Sigmoid colon (tissue), 7 donors: ENCODE measurements around the gene LEAP2. TPM values are rescaled to one million over a fixed set of nuclear protein-coding genes. Genes with fewer than 3 reads are reported as not detected.

Experiments
- DNase-seq: peaks from one replicate; pipeline ENCODE4 v3.0.0-alpha.2; 2019
- H3K27ac ChIP-seq, 4 donors: fragments of 200-600 bp; sonication (generic); one replicate each; pipeline ENCODE4 v1.5.1; 2016 to 2019; ENCODE audit warnings: mild to moderate bottlenecking in 1 of 4
- H3K27me3 ChIP-seq, 3 donors: fragments of 200-600 bp; sonication (generic); one replicate each; pipeline ENCODE4 v1.5.1; 2019; ENCODE audit warnings: mild to moderate bottlenecking in 1 of 3
- H3K36me3 ChIP-seq, 4 donors: fragments of 200-600 bp; sonication (generic); one replicate each; pipeline ENCODE4 v1.5.1; 2016 to 2019
- H3K4me1 ChIP-seq, 4 donors: fragments of 200-600 bp; sonication (generic); one replicate each; pipeline ENCODE4 v1.5.1; 2017 to 2019
- H3K4me3 ChIP-seq, 4 donors: fragments of 200-600 bp; sonication (generic); one replicate each; pipeline ENCODE4 v1.5.1; 2017 to 2019; ENCODE audit warnings: mild to moderate bottlenecking in 2 of 4, moderate library complexity in 1 of 4
- H3K9me3 ChIP-seq, 4 donors: fragments of 200-600 bp in 3 of 4; sonication (generic) in 3 of 4; one replicate each; pipeline versions ENCODE4 v1.5.1 to v1.6.1; 2013 to 2019
- EP300 ChIP-seq, 4 donors: sonication (generic); formaldehyde crosslinking; IDR thresholded peaks; one replicate each; pipeline ENCODE4 v1.6.1; 2017; ENCODE audit warnings: antibody characterized with exemption in 4 of 4
- POLR2A ChIP-seq, 2 donors: fragments of 450-650 bp; IDR thresholded peaks; one replicate each; pipeline ENCODE4 v1.6.1; 2016; ENCODE audit warnings: antibody characterized with exemption in 2 of 2, mild to moderate bottlenecking in 2 of 2, moderate library complexity in 2 of 2
- POLR2AphosphoS5 ChIP-seq, 4 donors: sonication (generic); formaldehyde crosslinking; IDR thresholded peaks; one replicate each; pipeline ENCODE4 v1.6.1; 2017; ENCODE audit warnings: antibody characterized with exemption in 4 of 4
- WGBS, 2 donors: extraction: QIAGEN DNeasy Blood & Tissue Kit; methylation state at CpG; one replicate each; pipeline ENCODE4 v1.1.7; 2013; 5-methylcytosine and 5-hydroxymethylcytosine counted together
- intact Hi-C: fragments of 100-400 bp; cut with DNase I; formaldehyde crosslinking; loops from one replicate; pipeline ENCODE4 v1.15.1; 2023
- polyA plus RNA-seq, 3 donors: library from polyadenylated mRNA; stranded (reverse); fragments of 200-250 nt; gene quantifications; one replicate each; pipeline ENCODE4 v1.2.3, GENCODE V29; 2013
- total RNA-seq, 4 donors: library from RNA; depleted of rRNA; stranded (reverse); fragments of >200 nt; gene quantifications; one replicate each; pipeline ENCODE4 v1.1.0, GENCODE V29; 2016
- TF ChIP-seq, protein P1 (sequence below), 4 experiments: fragments of 450-650 bp in 3 of 4; fragments of 200-600 bp in 1 of 4; IDR thresholded peaks; one replicate each; pipeline ENCODE4 v1.5.1; 2016 to 2019; ENCODE audit warnings: antibody characterized with exemption in 4 of 4, mild to moderate bottlenecking in 3 of 4, moderate library complexity in 2 of 4
- donor health status: healthy with polysubstance abuse.
- donor health status: Bipolar disorder and iron deficiency.
- donor health status: healthy.

LEAP2 gene
- total and polyA plus RNA-seq, 7 donors = 0.36 to 1.7 (median 0.99) TPM

DNA sequence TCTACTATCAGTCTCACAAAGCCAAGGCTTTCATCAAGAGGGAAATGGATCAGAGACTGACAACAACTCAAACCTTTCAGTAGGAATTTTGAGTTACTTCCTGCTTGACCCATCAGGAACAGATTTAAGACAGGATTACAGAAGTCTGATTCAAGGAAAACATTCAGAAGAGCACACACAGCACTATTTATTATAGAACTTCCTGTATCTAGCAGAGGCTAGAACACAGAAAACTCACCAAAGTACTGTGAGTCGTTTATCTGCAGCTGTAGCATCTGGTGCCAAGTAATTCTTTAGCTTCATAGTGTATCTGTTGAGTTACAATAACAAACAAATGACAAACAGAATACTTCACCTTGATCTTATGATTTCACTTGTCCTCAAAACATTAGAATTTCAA, 13.8 kb downstream of the LEAP2 start:
- Histone ChIP-seq H3K4me3 (no peak overlapping the region), H3K27me3 (no peaks in the 10 kb centered on the region), H3K27ac (no peak overlapping the region), H3K4me1 (no peaks in the 10 kb centered on the region), H3K36me3 (peaks cover 14 to 100% (median 49%) of the 10 kb centered on the region in 4 donors), H3K9me3 (no peaks in the 10 kb centered on the region)
- DNase-seq = no peak
- intact Hi-C loops = no loop called here
- TF ChIP-seq POLR2AphosphoS5 (IDR thresholded peaks at IDR 0.05) (no peak), EP300 (IDR thresholded peaks at IDR 0.05) (no peak), POLR2A (IDR thresholded peaks at IDR 0.05) (no peak)
- TF ChIP-seq, protein P1, sequence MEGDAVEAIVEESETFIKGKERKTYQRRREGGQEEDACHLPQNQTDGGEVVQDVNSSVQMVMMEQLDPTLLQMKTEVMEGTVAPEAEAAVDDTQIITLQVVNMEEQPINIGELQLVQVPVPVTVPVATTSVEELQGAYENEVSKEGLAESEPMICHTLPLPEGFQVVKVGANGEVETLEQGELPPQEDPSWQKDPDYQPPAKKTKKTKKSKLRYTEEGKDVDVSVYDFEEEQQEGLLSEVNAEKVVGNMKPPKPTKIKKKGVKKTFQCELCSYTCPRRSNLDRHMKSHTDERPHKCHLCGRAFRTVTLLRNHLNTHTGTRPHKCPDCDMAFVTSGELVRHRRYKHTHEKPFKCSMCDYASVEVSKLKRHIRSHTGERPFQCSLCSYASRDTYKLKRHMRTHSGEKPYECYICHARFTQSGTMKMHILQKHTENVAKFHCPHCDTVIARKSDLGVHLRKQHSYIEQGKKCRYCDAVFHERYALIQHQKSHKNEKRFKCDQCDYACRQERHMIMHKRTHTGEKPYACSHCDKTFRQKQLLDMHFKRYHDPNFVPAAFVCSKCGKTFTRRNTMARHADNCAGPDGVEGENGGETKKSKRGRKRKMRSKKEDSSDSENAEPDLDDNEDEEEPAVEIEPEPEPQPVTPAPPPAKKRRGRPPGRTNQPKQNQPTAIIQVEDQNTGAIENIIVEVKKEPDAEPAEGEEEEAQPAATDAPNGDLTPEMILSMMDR (IDR thresholded peaks at IDR 0.05) = no peak
- 7 to 51% methylated on average over 1 of the region's 1 CpG for WGBS, 2 donors

DNA sequence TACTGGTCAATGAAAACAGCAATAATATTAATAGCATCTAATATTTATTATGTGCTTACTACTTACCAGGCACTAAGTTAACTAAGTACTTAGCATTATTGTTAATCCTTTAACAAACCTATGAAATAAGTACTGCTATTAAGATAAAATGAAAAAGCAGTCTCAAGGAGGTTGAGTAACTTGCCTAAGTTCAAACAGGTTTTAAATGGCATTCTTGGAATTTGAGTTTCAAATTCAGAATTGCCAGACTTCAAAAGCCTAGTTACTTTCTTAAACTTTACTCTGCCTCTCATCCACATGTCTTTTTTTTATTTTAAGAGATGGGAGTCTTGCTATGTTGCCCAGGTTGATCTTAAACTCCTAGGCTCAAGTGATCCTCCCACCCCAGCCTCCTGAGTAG, 16.0 kb downstream of the LEAP2 start:
- no peak for DNase-seq
- Histone ChIP-seq H3K9me3 (no peaks in the 10 kb centered on the region), H3K4me1 (no peaks in the 10 kb centered on the region), H3K36me3 (peaks cover 17 to 100% (median 48%) of the 10 kb centered on the region in 4 donors), H3K27me3 (no peaks in the 10 kb centered on the region), H3K27ac (no peak overlapping the region), H3K4me3 (no peak overlapping the region)
- TF ChIP-seq, protein P1 (IDR thresholded peaks at IDR 0.05) = no peak
- TF ChIP-seq POLR2AphosphoS5 (IDR thresholded peaks at IDR 0.05) (no peak), EP300 (IDR thresholded peaks at IDR 0.05) (no peak), POLR2A (IDR thresholded peaks at IDR 0.05) (no peak)
- intact Hi-C loops = no loop called here

DNA sequence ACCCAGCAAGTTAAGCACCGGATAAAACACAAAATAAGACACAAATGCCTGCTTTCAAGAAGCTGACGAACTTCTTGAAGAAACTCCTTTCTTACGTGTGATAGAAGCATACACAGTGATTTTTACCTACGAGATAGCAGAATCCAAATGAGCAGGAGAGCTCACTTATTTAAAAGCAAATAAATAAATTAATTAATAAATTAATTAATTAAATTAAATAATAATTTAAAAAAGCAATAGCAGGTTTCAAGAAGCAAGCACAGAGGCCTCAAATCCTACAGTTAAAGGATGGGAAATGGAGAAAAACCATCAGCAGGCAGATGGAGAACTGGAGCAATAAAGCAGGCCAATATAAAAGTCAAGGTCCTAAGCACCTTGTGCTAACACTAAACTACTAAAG, 17.3 kb downstream of the LEAP2 start:
- no peak overlapping the region for H3K27ac ChIP-seq
- no peaks in the 10 kb centered on the region for H3K9me3 ChIP-seq
- no peak overlapping the region for H3K4me3 ChIP-seq
- intact Hi-C loops = no loop called here
- 95 to 98% methylated on average over 4 of the region's 4 CpGs for WGBS, 2 donors
- no peak for TF ChIP-seq POLR2AphosphoS5 (IDR thresholded peaks at IDR 0.05)
- TF ChIP-seq EP300 (IDR thresholded peaks at IDR 0.05) = no peak
- TF ChIP-seq, protein P1 (IDR thresholded peaks at IDR 0.05) = no peak
- DNase-seq = no peak
- H3K4me1 ChIP-seq = no peaks in the 10 kb centered on the region
- peaks cover 19 to 100% (median 50%) of the 10 kb centered on the region in 4 donors for H3K36me3 ChIP-seq
- H3K27me3 ChIP-seq = no peaks in the 10 kb centered on the region

DNA sequence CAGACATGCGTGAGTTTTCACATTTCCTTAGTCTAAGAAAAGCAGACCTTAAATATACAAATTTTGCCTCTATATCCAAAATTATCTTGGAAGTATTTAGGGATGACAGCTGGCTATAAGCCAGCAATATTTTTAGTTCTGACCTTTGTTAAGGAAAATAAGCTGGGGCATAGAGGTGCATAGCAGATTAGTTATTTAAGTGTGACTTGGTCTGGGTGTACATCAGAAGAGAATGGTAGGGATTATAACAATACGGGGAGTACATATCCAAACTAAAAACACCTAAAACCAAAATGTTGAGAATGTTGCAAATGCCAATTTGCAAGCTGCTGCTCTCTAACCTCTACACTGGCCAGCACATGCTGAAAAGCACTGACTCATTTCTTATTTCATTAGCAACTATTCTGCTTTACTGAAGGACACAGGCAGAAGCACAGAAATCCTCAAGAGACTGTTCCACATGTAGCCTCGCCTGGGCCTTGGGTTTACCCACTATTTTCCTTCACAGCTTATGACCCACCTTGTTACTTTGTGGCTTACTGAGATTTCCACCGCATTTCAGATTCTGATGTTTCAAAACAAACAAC, 22.3 kb downstream of the LEAP2 start:
- Histone ChIP-seq H3K9me3 (no peaks in the 10 kb centered on the region), H3K36me3 (peaks cover 18 to 84% (median 48%) of the 10 kb centered on the region in 4 donors), H3K4me1 (no peaks in the 10 kb centered on the region), H3K27me3 (no peaks in the 10 kb centered on the region), H3K4me3 (no peak overlapping the region), H3K27ac (no peak overlapping the region)
- no peak for TF ChIP-seq POLR2A (IDR thresholded peaks at IDR 0.05)
- no peak for TF ChIP-seq POLR2AphosphoS5 (IDR thresholded peaks at IDR 0.05)
- TF ChIP-seq EP300 (IDR thresholded peaks at IDR 0.05) = no peak
- TF ChIP-seq, protein P1 (IDR thresholded peaks at IDR 0.05) = no peak
- intact Hi-C loops = no loop called here
- no peak for DNase-seq
- WGBS, 2 donors = 94 to 95% methylated on average over 4 of the region's 4 CpGs

DNA sequence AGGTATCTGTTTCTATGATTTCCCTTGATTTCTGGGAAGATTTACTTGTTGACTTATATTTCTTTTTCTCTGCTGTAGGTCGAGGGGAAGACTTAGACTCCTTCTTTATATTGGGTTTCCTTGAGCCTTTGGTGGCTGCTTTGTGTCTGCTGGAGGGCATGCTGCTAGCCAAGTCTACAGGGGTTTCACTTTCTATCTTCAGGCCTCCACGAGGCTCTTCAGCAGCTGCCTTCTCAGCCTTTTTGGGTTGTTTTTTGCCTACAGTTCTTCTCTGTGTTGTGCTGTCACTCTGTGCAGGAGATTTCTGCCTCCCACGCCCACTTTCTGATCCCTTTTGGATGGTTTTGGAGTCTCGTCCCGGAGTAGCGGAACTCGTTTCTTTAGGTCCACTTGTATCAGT, 23.2 kb downstream of the LEAP2 start:
- WGBS, 2 donors = 78 to 84% methylated on average over 7 of the region's 7 CpGs
- H3K27ac ChIP-seq = no peak overlapping the region
- no peaks in the 10 kb centered on the region for H3K9me3 ChIP-seq
- no peak for TF ChIP-seq POLR2AphosphoS5 (IDR thresholded peaks at IDR 0.05)
- intact Hi-C loops = no loop called here
- H3K4me1 ChIP-seq = no peaks in the 10 kb centered on the region
- H3K4me3 ChIP-seq = no peak overlapping the region
- H3K36me3 ChIP-seq = peaks cover 18 to 78% (median 43%) of the 10 kb centered on the region in 4 donors
- no peaks in the 10 kb centered on the region for H3K27me3 ChIP-seq
- no peak for DNase-seq
